HEK293 (cell line): Measurements from ENCODE around the gene DOK4.

Source experiments
- CTCF ChIA-PET: fragments of 350-600 bp; formaldehyde crosslinking; extraction: SDS; loops from one replicate; lab custom pipeline; 2021; ENCODE audit warnings: antibody characterized with exemption; lab: Yijun Ruan, JAX
- POLR2A ChIA-PET: fragments of 300-600 bp; formaldehyde crosslinking; extraction: SDS; loops from one replicate; lab custom pipeline; 2020; ENCODE audit warnings: antibody characterized with exemption, inconsistent platforms; lab: Yijun Ruan, JAX
- H3K27ac ChIP-seq: fragments of 200-500 bp; sonication (Bioruptor generic); 2 replicates; pipeline ENCODE4 v1.5.1; 2014; ENCODE audit warnings: low read depth, low read length, control low read depth, inconsistent platforms; ENCODE audit errors: extremely low read depth
- H3K36me3 ChIP-seq, 2 experiments: fragments of 200-500 bp in 1 of 2; sonication (Bioruptor generic) in 1 of 2; 1 replicate in 1 of 2; 2 replicates in 1 of 2; pipeline ENCODE4 v1.5.1; 2014 to 2017; ENCODE audit warnings: inconsistent platforms in 2 of 2, low read length in 2 of 2; ENCODE audit not compliant: control insufficient read depth in 2 of 2, insufficient read depth in 1 of 2
- H3K4me1 ChIP-seq: fragments of 200-500 bp; sonication (Bioruptor generic); 2 replicates; pipeline ENCODE4 v1.5.1; 2014; ENCODE audit warnings: mild to moderate bottlenecking, low read length, inconsistent platforms; ENCODE audit not compliant: control insufficient read depth, insufficient read depth
- H3K4me3 ChIP-seq: 2 replicates; pipeline ENCODE4 v1.5.1; 2011; ENCODE audit warnings: low read depth, mild to moderate bottlenecking, control low read depth, low read length, moderate library complexity
- H3K9me3 ChIP-seq: fragments of 200-500 bp; sonication (Bioruptor generic); 2 replicates; pipeline ENCODE4 v1.5.1; 2014; ENCODE audit warnings: low read depth, low read length, inconsistent platforms; ENCODE audit not compliant: control insufficient read depth, insufficient read depth
- FEZF1 ChIP-seq: fragments of 450-650 bp; formaldehyde crosslinking; IDR thresholded peaks from 2 replicates; pipeline ENCODE4 v1.5.1; 2016; ENCODE audit warnings: missing biosample characterization, missing genetic modification characterization
- RBAK ChIP-seq: fragments of 450-650 bp; formaldehyde crosslinking; IDR thresholded peaks from 2 replicates; pipeline ENCODE4 v1.5.1; 2016; ENCODE audit warnings: missing biosample characterization, missing genetic modification characterization
- ZBTB7A ChIP-seq: fragments of 450-650 bp; formaldehyde crosslinking; IDR thresholded peaks from 2 replicates; pipeline ENCODE4 v1.5.1; 2016; ENCODE audit warnings: low read depth, missing biosample characterization, missing genetic modification characterization
- ZNF114 ChIP-seq: fragments of 450-650 bp; formaldehyde crosslinking; IDR thresholded peaks from 2 replicates; pipeline ENCODE4 v1.5.0; 2017; ENCODE audit warnings: missing biosample characterization, missing genetic modification characterization
- ZNF202 ChIP-seq: fragments of 450-650 bp; formaldehyde crosslinking; IDR thresholded peaks from 2 replicates; pipeline ENCODE4 v1.5.1; 2016; ENCODE audit warnings: missing biosample characterization, missing genetic modification characterization, borderline replicate concordance
- ZNF292 ChIP-seq: fragments of 450-650 bp; formaldehyde crosslinking; IDR thresholded peaks from 2 replicates; pipeline ENCODE4 v1.5.1; 2016; ENCODE audit warnings: low read depth, missing biosample characterization, missing genetic modification characterization, borderline replicate concordance
- ZNF366 ChIP-seq: fragments of 450-650 bp; formaldehyde crosslinking; conservative IDR thresholded peaks from 2 replicates; pipeline ENCODE4 v1.5.1; 2016; ENCODE audit warnings: missing biosample characterization, missing genetic modification characterization
- ZNF549 ChIP-seq: fragments of 450-650 bp; IDR thresholded peaks from 2 replicates; pipeline ENCODE4 v1.5.1; 2018; ENCODE audit warnings: missing biosample characterization, missing genetic modification characterization, mild to moderate bottlenecking, inconsistent platforms, moderate library complexity
- ZNF610 ChIP-seq: fragments of 450-650 bp; formaldehyde crosslinking; IDR thresholded peaks from 2 replicates; pipeline ENCODE4 v1.5.1; 2016; ENCODE audit warnings: missing biosample characterization, missing genetic modification characterization, borderline replicate concordance
- TF ChIP-seq, protein P1 (sequence below): fragments of 450-650 bp; formaldehyde crosslinking; IDR thresholded peaks from 2 replicates; pipeline ENCODE4 v1.5.1; 2016; ENCODE audit warnings: missing biosample characterization, missing genetic modification characterization
- TF ChIP-seq, protein P2 (sequence below): fragments of 450-650 bp; formaldehyde crosslinking; IDR thresholded peaks from 2 replicates; pipeline ENCODE4 v1.5.1; 2016; ENCODE audit warnings: missing biosample characterization, missing genetic modification characterization
- TF ChIP-seq, protein P3 (sequence below): fragments of 450-650 bp; formaldehyde crosslinking; IDR thresholded peaks from 2 replicates; pipeline ENCODE4 v1.5.1; 2016; ENCODE audit warnings: missing biosample characterization, missing genetic modification characterization
- TF ChIP-seq, protein P4 (sequence below): fragments of 450-650 bp; formaldehyde crosslinking; IDR thresholded peaks from 2 replicates; pipeline ENCODE4 v1.5.1; 2016; ENCODE audit warnings: missing biosample characterization, missing genetic modification characterization
- TF ChIP-seq, protein P5 (sequence below): fragments of 450-650 bp; formaldehyde crosslinking; IDR thresholded peaks from 2 replicates; pipeline ENCODE4 v1.5.1; 2016; ENCODE audit warnings: missing biosample characterization, missing genetic modification characterization
- TF ChIP-seq, protein P6 (sequence below): fragments of 450-650 bp; formaldehyde crosslinking; IDR thresholded peaks from 2 replicates; pipeline ENCODE4 v1.5.1; 2017; ENCODE audit warnings: missing biosample characterization, missing genetic modification characterization

The DOK4 gene

DNA sequence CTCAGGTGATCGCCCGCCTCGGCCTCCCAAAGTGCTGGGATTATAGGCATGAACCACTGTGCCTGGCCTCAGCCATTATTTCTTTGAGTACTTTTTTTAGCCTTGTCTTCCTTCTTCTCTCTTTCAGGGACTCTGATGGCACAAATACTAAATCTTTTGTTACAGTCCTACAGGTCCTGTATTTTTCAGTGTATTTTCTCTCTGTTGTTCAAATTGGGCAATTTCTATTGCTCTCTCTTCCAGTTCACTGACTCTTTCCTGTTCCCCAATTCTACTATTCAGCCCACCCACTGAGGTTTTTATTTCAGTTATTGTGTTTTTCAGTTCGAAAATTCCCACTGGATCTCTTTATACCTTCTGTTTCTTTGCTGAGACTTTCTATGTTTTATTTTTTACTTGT, 7.5 kb upstream of the DOK4 start:
- no peak overlapping the region for H3K4me3 ChIP-seq
- H3K27ac ChIP-seq = no peak overlapping the region
- TF ChIP-seq ZNF366 (no peak), RBAK (tag by site-specific recombination) (no peak), ZBTB7A (no peak), ZNF202 (tag by site-specific recombination) (no peak), ZNF549 (tag by site-specific recombination) (no peak), ZNF292 (tag by site-specific recombination) (no peak), ZNF114 (no peak), FEZF1 (no peak)
- TF ChIP-seq, protein P1, sequence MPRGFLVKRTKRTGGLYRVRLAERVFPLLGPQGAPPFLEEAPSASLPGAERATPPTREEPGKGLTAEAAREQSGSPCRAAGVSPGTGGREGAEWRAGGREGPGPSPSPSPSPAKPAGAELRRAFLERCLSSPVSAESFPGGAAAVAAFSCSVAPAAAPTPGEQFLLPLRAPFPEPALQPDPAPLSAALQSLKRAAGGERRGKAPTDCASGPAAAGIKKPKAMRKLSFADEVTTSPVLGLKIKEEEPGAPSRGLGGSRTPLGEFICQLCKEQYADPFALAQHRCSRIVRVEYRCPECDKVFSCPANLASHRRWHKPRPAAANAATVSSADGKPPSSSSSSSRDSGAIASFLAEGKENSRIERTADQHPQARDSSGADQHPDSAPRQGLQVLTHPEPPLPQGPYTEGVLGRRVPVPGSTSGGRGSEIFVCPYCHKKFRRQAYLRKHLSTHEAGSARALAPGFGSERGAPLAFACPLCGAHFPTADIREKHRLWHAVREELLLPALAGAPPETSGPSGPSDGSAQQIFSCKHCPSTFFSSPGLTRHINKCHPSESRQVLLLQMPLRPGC (tag by site-specific recombination) = no peak
- TF ChIP-seq, protein P2, sequence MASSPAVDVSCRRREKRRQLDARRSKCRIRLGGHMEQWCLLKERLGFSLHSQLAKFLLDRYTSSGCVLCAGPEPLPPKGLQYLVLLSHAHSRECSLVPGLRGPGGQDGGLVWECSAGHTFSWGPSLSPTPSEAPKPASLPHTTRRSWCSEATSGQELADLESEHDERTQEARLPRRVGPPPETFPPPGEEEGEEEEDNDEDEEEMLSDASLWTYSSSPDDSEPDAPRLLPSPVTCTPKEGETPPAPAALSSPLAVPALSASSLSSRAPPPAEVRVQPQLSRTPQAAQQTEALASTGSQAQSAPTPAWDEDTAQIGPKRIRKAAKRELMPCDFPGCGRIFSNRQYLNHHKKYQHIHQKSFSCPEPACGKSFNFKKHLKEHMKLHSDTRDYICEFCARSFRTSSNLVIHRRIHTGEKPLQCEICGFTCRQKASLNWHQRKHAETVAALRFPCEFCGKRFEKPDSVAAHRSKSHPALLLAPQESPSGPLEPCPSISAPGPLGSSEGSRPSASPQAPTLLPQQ (tag by site-specific recombination) = no peak
- TF ChIP-seq, protein P3, sequence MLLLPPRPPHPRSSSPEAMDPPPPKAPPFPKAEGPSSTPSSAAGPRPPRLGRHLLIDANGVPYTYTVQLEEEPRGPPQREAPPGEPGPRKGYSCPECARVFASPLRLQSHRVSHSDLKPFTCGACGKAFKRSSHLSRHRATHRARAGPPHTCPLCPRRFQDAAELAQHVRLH (tag by site-specific recombination) = no peak
- TF ChIP-seq, protein P4, sequence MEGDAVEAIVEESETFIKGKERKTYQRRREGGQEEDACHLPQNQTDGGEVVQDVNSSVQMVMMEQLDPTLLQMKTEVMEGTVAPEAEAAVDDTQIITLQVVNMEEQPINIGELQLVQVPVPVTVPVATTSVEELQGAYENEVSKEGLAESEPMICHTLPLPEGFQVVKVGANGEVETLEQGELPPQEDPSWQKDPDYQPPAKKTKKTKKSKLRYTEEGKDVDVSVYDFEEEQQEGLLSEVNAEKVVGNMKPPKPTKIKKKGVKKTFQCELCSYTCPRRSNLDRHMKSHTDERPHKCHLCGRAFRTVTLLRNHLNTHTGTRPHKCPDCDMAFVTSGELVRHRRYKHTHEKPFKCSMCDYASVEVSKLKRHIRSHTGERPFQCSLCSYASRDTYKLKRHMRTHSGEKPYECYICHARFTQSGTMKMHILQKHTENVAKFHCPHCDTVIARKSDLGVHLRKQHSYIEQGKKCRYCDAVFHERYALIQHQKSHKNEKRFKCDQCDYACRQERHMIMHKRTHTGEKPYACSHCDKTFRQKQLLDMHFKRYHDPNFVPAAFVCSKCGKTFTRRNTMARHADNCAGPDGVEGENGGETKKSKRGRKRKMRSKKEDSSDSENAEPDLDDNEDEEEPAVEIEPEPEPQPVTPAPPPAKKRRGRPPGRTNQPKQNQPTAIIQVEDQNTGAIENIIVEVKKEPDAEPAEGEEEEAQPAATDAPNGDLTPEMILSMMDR (tag by site-specific recombination) = no peak
- TF ChIP-seq, protein P5, sequence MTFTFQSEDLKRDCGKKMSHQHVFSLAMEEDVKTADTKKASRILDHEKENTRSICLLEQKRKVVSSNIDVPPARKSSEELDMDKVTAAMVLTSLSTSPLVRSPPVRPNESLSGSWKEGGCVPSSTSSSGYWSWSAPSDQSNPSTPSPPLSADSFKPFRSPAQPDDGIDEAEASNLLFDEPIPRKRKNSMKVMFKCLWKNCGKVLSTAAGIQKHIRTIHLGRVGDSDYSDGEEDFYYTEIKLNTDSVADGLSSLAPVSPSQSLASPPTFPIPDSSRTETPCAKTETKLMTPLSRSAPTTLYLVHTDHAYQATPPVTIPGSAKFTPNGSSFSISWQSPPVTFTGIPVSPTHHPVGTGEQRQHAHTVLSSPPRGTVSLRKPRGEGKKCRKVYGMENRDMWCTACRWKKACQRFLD (tag by site-specific recombination) = no peak
- no peaks in the 10 kb centered on the region for H3K9me3 ChIP-seq
- ChIA-PET POLR2A (no interaction called here), CTCF (interaction anchor here (0.9 kb wide), 1 partner anchor 75 kb away, joined by 3 read pairs; no protein-coding TSS in a partner anchor)
- no peaks in the 10 kb centered on the region for H3K36me3 ChIP-seq
- H3K4me1 ChIP-seq = no peaks in the 10 kb centered on the region

DNA sequence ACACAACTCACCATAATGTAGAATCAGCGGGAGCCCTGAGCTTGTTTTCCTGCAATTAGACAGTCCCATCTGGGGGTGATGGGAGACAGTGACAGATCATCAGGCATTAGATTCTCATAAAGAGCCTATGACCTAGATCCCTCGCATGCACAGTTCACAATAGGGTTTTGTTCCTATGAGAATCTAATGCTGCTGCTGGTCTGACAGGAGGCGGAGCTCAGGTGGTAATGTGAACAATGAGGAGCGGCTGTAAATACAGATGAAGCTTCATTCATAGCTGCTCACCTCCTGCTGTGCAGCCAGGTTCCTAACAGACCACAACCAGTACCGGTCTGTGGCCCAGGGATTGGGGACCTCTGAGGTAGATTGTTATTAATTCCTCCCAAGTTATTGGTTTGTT, 2.9 kb upstream of the DOK4 start:
- H3K4me3 ChIP-seq = no peak overlapping the region
- no peaks in the 10 kb centered on the region for H3K4me1 ChIP-seq
- H3K9me3 ChIP-seq = no peaks in the 10 kb centered on the region
- ChIA-PET POLR2A (interaction anchor here (0.6 to 1.2 kb wide), 3 partner anchors 27 to 366 kb away, joined by 3 to 12 read pairs (median 3); partner anchors contain the start of gene POLR2C), CTCF (interaction anchor here (0.7 to 1.4 kb wide), 2 partner anchors 19 to 27 kb away, joined by 4 to 7 read pairs; partner anchors contain the start of gene POLR2C)
- H3K27ac ChIP-seq = no peak overlapping the region
- TF ChIP-seq ZNF610 (tag by site-specific recombination) = peak; percentile 100
- TF ChIP-seq, protein P6, sequence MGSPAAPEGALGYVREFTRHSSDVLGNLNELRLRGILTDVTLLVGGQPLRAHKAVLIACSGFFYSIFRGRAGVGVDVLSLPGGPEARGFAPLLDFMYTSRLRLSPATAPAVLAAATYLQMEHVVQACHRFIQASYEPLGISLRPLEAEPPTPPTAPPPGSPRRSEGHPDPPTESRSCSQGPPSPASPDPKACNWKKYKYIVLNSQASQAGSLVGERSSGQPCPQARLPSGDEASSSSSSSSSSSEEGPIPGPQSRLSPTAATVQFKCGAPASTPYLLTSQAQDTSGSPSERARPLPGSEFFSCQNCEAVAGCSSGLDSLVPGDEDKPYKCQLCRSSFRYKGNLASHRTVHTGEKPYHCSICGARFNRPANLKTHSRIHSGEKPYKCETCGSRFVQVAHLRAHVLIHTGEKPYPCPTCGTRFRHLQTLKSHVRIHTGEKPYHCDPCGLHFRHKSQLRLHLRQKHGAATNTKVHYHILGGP (tag by site-specific recombination) = no peak
- no peaks in the 10 kb centered on the region for H3K36me3 ChIP-seq
